SK-MEL-5 (cell line): ENCODE measurements around the gene CAMK2A. TPM values are rescaled to one million over a fixed set of nuclear protein-coding genes. Genes with fewer than 3 reads are reported as not detected.

Experiments used
- DNase-seq: peaks from one replicate; pipeline ENCODE4 v3.0.0-alpha.2; 2016; ENCODE audit warnings: low read depth, low spot score
- in situ Hi-C: cut with HindIII; loops from 2 replicates; pipeline ENCODE4 v1.10.0; 2016; ENCODE audit warnings: low sequenced_read_pairs, high pct_unique_total_duplicates, low pct_unique_long_range_greater_than_20kb
- total RNA-seq: library from RNA; depleted of rRNA; stranded (reverse); fragments of >200 nt; shearing (Covaris generic); gene quantifications from 2 replicates; pipeline ENCODE4 v1.2.3, GENCODE V29; 2014

CAMK2A gene
- total RNA-seq, 1 experiment from 2014 or later, result not detected

- DNase-seq, result no peak
- in situ Hi-C loops, result no loop called here
These were observed 18.9 kb downstream of the CAMK2A start for GRCh38 chr5:150270541-150271295.

DNA sequence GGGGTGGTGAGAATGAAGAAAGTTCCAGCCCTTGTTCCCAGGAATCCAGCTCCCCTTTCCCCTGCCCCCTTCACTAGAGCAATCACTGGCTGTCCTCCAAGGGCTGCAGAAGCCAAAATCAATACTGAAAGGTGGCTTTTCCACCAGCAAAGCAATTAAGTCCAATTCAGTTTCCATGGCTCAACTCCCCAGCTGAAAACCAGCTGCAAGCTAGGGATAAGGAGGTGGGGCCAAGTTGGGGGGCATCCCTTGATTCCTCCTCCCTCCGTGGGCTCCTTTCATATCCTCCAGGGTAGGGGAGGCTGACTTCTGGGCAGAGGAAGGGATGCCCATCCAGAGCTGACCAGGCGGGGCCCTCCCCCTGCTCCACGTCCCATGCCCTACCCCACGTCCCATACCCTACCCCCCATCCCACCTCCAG lies 22.7 kb downstream of the CAMK2A start:
- DNase-seq, result no peak
- in situ Hi-C loops, result no loop called here

DNA sequence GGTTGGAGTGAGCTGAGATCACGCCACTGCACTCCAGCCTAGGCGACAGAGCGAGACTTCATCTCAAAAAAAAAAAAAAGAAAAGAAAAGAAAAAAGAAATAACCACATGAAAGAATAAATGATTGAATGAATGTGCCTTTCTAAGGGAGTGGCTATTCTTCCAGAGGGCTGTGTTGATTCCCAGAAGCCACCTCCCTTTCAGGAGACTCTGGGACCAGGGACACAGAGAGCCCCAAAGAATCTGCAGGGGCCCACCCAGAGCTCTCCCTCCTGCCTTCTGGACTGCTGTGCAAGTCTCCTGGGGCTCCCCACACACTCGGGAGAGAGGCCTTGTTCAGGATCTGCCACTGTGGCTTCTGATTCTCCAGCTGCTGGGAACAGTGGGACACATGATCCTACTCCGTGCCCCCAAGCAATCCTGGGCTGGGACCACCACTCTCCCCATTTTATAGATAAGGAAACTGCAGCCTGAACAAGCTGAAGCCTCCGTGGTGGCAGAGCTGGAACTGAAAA lies 23.6 kb downstream of the CAMK2A start:
- no peak for DNase-seq
- in situ Hi-C loops, result no loop called here

DNA sequence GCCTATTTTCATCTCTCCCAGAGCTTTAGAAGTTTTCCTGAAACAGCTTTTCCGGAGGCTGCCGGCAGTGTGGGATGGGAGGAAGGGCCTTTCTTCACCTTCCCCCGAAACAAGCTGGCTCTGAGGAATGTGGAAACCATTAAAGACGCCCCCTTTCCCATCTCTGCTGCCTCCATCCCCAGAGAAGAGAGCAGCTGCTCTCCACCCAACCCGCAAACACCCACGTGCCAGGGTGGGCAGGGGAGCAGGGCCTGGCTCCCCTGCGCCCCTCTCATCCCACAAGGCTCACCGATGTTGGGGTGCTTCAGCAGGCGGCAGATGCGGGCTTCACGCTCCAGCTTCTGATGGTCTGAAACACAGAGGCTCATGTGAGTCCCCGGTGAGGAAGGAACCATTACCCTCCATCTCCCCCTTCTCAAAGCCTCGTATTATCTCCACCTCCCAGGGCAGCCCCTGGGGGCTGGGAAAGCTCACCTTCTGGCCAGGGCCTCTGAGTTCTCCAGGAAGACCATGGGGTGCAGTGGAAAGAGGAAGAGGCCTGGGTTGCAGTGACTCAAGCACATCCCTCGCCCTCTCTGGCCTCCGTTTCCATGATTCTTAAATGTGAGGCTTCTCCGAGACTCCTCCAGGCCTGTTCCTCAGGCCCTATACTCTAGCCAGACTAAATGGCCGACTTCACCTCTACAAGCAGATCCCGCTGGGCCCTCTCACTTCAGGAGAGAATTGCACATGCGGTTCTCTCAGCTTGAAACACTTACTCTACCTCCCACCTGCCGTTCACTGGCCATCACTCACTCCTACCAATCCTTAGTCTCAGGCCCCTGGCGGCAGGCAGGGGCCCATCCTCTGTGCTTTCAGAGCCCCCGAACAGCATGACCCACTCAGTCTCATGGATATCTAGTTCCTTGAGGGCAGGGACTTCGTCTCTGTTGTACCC lies 24.6 kb downstream of the CAMK2A start:
- in situ Hi-C loops, result no loop called here
- no peak for DNase-seq

DNA sequence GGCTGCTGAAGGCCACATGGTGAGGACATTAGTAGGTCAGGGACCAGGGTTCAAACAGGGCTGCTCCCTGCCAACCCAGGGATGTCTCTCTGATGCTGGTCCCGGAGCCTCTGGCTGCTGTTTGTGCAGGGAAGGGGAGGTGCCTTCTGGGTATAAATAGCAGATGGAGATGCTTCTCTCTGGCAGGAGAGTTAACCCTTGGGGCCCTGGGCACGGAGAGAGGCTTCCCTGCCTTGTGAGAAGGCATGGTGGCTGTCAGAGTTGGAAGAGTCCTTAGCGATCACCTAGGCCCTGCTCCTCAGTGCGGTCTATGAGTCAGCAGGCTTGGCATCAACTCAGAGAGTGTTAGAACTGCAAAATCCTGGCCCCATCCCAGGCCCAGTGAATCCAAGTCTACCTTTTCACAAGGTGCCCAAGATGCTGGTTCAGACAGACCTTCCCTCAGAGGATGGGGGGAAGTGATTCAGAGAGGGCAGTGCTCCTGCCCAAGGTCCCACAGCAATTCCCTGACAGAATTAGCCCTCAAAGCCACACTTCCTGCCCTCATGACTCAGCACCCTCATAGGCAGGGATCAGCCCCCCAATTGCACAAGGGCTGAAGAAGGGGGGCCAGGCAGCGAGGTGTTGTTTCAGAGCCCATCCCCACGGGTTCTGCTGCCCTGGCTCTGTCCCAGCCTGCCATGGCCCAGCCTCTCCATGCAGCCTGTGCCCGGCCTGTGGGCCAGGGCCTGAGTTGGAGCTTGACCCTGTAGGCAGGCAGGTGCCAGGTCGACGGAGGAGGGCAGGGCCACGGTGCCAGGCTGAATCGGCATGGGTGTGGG lies 25.6 kb downstream of the CAMK2A start:
- in situ Hi-C loops, result no loop called here
- DNase-seq, result no peak

GRCh38 chr5:150263375-150263775 lies 26.2 kb downstream of the CAMK2A start:
- in situ Hi-C loops, result no loop called here

DNA sequence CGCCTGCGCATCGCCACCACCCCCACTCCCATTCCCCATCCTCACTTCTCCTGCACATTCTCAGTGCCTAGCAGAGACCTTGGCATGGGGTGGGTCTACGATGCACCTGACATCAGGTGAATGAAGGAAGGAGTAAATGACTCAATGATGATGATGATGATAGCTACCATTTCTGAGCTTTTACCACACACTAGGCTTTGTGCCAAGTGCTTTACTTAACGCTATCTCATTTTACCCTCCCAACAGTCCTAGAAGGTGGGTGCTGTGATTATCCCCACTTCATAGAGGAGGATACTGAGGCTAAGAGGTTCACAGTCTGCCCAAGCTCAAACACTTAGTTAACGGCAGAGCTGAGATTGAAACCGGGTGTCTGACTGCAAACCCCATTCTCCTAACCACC lies 27.1 kb downstream of the CAMK2A start:
- in situ Hi-C loops, result no loop called here

More at GRCh38 chr5:150263375-150263775, 26.2 kb downstream of the CAMK2A start:
- no peak for DNase-seq

DNA sequence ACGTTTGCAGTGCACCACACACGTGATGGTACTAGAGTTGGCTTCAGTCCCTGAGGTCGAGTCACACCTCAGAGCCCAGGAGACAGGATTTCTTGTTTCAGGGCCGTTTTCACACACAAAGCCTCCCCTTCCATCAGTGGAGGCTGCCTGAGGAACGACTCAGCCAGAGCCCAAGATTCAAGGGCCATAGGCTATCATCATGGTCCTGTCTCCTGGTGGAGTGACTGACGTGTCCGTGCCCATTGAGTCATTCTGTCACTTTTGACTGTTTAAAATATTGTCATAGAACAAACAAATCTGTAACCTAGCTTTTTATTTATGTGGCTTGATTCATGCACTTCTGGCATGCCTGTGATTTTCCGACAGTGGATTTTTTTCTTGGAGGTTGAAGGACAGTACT lies 28.3 kb downstream of the CAMK2A start:
- no peak for DNase-seq
- in situ Hi-C loops, result no loop called here

More for the DNA sequence above, 27.1 kb downstream of the CAMK2A start:
- DNase-seq, result no peak

GRCh38 chr5:150258130-150258529 lies 31.4 kb downstream of the CAMK2A start:
- DNase-seq, result no peak
- in situ Hi-C loops, result no loop called here

DNA sequence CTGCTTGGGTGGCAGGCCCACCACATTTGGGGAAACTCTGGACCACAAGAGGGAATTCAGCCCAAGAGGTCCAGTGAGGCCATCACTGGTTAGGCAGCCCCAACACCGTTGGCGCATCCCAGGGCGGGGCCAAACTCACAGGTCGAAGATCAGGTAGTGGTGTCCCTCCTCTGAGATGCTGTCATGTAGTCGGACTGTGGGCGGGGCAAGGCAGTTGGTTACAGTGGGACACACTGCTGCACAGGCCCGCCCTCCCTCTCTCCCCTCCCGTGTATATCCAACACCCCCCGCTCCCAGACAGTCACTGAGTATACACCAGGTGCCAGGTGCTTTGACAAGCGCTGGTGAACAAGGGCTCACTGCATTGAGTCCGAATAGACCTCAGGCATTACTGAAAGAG lies 32.1 kb downstream of the CAMK2A start:
- DNase-seq, result no peak
- in situ Hi-C loops, result no loop called here

GRCh38 chr5:150256410-150257064 lies 33.0 kb downstream of the CAMK2A start:
- in situ Hi-C loops, result no loop called here

DNA sequence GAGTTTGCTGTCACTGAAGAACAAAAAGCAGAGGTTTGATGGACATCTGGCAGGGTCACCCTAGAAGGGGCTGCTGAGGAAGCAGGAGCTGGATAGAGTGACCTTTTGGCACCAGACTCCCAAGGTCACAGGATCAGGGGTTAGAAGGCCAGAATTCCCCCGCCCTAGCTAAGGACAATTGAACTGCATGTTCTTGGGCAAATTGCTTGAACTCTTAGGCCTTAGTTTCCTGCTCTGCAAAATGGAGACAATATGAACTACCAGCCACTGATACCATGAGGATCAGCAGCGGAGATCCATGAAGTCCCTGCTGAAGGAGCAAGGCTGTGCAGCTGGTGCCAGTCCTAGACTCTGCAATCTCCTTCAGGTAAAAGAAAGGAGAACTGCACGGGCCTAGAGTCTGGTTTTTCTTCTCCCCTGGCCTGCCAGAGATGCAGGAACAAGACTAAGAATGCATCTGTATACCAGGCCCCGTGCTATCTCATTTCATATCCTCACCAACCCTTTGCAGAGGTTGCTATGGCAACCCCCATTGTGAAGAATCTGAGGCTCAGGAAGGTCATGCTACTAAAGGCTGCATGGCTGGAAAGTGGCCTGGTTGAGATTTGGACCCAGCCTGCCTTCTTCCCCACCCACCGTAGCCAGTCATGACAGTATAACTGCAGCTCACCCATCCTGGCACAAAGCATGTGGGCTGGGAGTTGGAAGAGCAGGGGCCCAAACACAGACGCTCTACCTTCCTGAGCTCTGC lies 33.7 kb downstream of the CAMK2A start:
- in situ Hi-C loops, result no loop called here
- no peak for DNase-seq

More at GRCh38 chr5:150256410-150257064, 33.0 kb downstream of the CAMK2A start:
- peak; percentile 13 for DNase-seq

- in situ Hi-C loops, result no loop called here
These were observed 34.8 kb downstream of the CAMK2A start for GRCh38 chr5:150254774-150255173.

DNA sequence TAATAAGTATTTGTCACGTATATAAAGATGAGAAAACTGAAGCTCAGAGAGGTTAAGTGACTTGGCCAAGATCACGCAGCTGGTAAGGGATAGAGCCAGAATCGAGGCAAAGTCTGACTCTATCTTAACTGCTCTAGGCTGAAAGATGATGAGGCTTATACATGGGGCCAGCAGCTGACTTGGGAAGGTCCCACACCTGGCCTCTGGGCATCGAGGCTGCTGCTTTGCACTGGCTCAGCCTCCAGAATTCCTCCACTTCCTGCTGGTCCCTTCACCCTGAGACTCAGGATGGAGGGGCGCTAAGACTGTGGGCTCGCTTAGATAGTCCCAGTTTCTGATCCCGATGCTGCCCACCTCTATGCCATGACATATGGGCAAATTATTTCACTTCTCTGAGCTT lies 35.2 kb downstream of the CAMK2A start:
- in situ Hi-C loops, result no loop called here
- DNase-seq, result no peak

More at GRCh38 chr5:150254774-150255173, 34.8 kb downstream of the CAMK2A start:
- DNase-seq, result no peak

DNA sequence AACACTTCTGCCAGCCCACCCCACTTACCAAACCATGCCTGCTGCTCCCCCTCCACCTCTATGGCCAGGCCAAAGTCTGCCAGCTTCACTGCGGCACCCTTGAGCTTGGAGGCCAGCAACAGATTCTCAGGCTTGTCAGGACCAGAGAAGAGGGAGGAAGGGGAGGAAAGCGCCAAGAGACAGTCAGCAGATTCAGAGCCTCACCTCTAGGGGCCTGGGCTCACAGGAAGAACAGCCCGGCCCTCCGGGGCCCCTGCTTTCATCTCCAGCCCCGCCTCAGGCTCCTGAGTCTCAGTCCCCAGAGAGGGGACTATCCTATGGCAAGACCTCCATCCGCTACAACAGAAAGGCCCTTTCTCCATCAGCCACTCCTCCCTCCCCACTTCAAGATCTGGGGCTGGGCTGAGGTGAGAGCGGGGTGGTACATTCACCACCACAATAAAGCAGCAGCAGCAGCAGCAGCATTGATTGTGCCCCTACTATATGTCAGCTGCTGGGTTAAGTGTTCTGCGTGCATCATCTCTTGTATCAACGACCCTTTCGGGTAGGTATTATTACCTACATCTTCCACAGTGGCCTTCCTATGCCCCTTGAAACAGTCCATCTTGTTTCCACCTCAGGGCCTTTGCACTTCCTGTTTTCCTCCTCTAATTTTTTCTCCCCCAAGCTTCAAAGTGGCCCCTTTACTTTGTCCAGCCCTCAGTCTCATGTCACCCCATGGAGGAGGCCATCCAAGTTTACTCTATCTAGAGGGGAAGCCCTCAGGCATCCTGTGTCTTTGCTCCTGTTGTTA lies 36.0 kb downstream of the CAMK2A start:
- in situ Hi-C loops, result no loop called here
- no peak for DNase-seq

- DNase-seq, result no peak
- in situ Hi-C loops, result no loop called here
These were observed 37.1 kb downstream of the CAMK2A start for GRCh38 chr5:150252489-150252888.
